Spleen (tissue), 11 donors: ENCODE results near the gene TAX1BP1. TPM values are rescaled to one million over a fixed set of nuclear protein-coding genes. Genes with fewer than 3 reads are reported as not detected.
A peak's percentile ranks its signal among the peaks of the same experiment; 100 is the strongest.

Source experiments
- DNase-seq: peaks from one replicate; pipeline ENCODE4 v3.0.0-alpha.2; 2020
- H3K27ac ChIP-seq, 8 donors: fragments of 200-600 bp; sonication (generic) in 7 of 8; 1 replicate in 4 of 8; 2 replicates in 4 of 8; pipeline versions ENCODE4 v1.5.0 to v1.8.0; 2016 to 2021; ENCODE audit warnings: inconsistent platforms in 4 of 8, mild to moderate bottlenecking in 4 of 8, moderate library complexity in 1 of 8
- H3K27me3 ChIP-seq, 7 donors: fragments of 200-600 bp; sonication (generic) in 6 of 7; replicated peaks in 1 of 7; 1 replicate in 4 of 7; 2 replicates in 3 of 7; pipeline versions ENCODE4 v1.5.0 to v1.8.0; 2016 to 2021; ENCODE audit warnings: inconsistent platforms in 3 of 7, mild to moderate bottlenecking in 1 of 7
- H3K36me3 ChIP-seq, 6 donors: fragments of 200-600 bp; sonication (generic) in 5 of 6; 1 replicate in 4 of 6; 2 replicates in 2 of 6; pipeline versions ENCODE4 v1.5.0 to v1.8.0; 2016 to 2021; ENCODE audit warnings: inconsistent platforms in 2 of 6
- H3K4me1 ChIP-seq, 6 donors: fragments of 200-600 bp; sonication (generic) in 5 of 6; 1 replicate in 3 of 6; 2 replicates in 3 of 6; pipeline versions ENCODE4 v1.5.0 to v1.8.0; 2016 to 2021; ENCODE audit warnings: inconsistent platforms in 3 of 6
- H3K4me3 ChIP-seq, 8 donors: fragments of 200-600 bp; sonication (generic) in 7 of 8; 1 replicate in 4 of 8; 2 replicates in 4 of 8; pipeline versions ENCODE4 v1.5.0 to v1.8.0; 2016 to 2021; ENCODE audit warnings: inconsistent platforms in 4 of 8, mild to moderate bottlenecking in 4 of 8, moderate library complexity in 2 of 8
- H3K9me3 ChIP-seq, 8 donors: fragments of 200-600 bp; sonication (generic) in 7 of 8; 1 replicate in 4 of 8; 2 replicates in 4 of 8; pipeline versions ENCODE4 v1.5.0 to v1.8.0; 2016 to 2021; ENCODE audit warnings: inconsistent platforms in 4 of 8
- CTCF ChIP-seq, 11 experiments: fragments of 200-600 bp in 7 of 11; fragments of 450-650 bp in 4 of 11; sonication (generic) in 4 of 11; IDR thresholded peaks in 8 of 11; conservative IDR thresholded peaks in 3 of 11; 1 replicate in 7 of 11; 2 replicates in 4 of 11; pipeline versions ENCODE4 v1.4.0 to v1.8.0; 2016 to 2021; ENCODE audit warnings: antibody characterized with exemption in 11 of 11, inconsistent platforms in 4 of 11, mild to moderate bottlenecking in 1 of 11
- POLR2A ChIP-seq, 3 donors: fragments of 450-650 bp; IDR thresholded peaks; one replicate each; pipeline ENCODE4 v1.5.1; 2017; ENCODE audit warnings: antibody characterized with exemption in 3 of 3, mild to moderate bottlenecking in 1 of 3
- POLR2AphosphoS5 ChIP-seq, 3 donors: sonication (generic); formaldehyde crosslinking; IDR thresholded peaks; one replicate each; pipeline ENCODE4 v1.5.1; 2017; ENCODE audit warnings: antibody characterized with exemption in 3 of 3
- WGBS, 5 donors: extraction: QIAGEN DNeasy Blood & Tissue Kit in 3 of 5; methylation state at CpG; one replicate each; pipeline versions ENCODE4 v1.1.5 to v1.1.7; 2013 to 2018; 5-methylcytosine and 5-hydroxymethylcytosine counted together
- intact Hi-C: fragments of 100-400 bp; cut with DNase I; formaldehyde crosslinking; loops from one replicate; pipeline ENCODE4 v1.15.0; 2023; ENCODE audit warnings: low total_unique reads
- polyA plus RNA-seq, 3 donors: library from polyadenylated mRNA; stranded (reverse); fragments of 200-250 nt; gene quantifications; one replicate each; pipeline ENCODE4 v1.2.1, GENCODE V29; 2013
- total RNA-seq, 7 donors: library from RNA; depleted of rRNA in 3 of 7; stranded (reverse); fragments of >200 nt in 3 of 7; fragmentation: NEBNext Ultra II Directional in 4 of 7; extraction: Animal tissue kit (Norgen Biotek cat#: 25700) in 4 of 7; gene quantifications; one replicate each; pipeline versions ENCODE4 v1.1.0 to v1.2.1, GENCODE V29; 2016 to 2021
- donor health status: healthy with polysubstance abuse.
- donor health status: DM: no; HTN: no; CAD: no; lungs with moderate emphysema.
- donor health status: DM: no; HTN: no; CAD: no.
- donor health status: Bipolar disorder and iron deficiency.
- donor health status: healthy.
- donor health status: DM: no; HTN: no; CAD: no.
- donor health status: DM: yes; HTN: yes; CAD: no.

Gene TAX1BP1
- total and polyA plus RNA-seq, 10 donors, result 28.6 to 146 (median 99.3) TPM

GRCh38 chr7:27781188-27781587 lies 41.2 kb downstream of the TAX1BP1 start:
- Histone ChIP-seq H3K4me3 (no peak overlapping the region), H3K4me1 (peaks cover 0 to 9% (median 3%) of the 10 kb centered on the region in 6 donors), H3K9me3 (no peaks in the 10 kb centered on the region), H3K27ac (no peak overlapping the region), H3K27me3 (no peaks in the 10 kb centered on the region), H3K36me3 (peaks cover 0 to 41% (median 14%) of the 10 kb centered on the region in 6 donors)
- no peak for TF ChIP-seq POLR2AphosphoS5 (IDR thresholded peaks at IDR 0.05)
- TF ChIP-seq CTCF (IDR thresholded peaks at IDR 0.05 in 8 of 11, conservative IDR thresholded peaks at IDR 0.05 in 3 of 11), result no peak
- no peak for DNase-seq
- intact Hi-C loops, result loop anchor here (10.0 kb wide), 1 partner anchor 586 kb away; no protein-coding TSS in a partner anchor
- WGBS, 5 donors, result 79 to 93% (median 87%) methylated on average over 2 of the region's 2 CpGs

- no peak overlapping the region for H3K4me3 ChIP-seq
- peaks cover 0 to 9% (median 3%) of the 10 kb centered on the region in 6 donors for H3K4me1 ChIP-seq
- no peaks in the 10 kb centered on the region for H3K9me3 ChIP-seq
- WGBS, 5 donors, result 70 to 85% (median 82%) methylated on average over 2 of the region's 2 CpGs
- peaks cover 0 to 56% (median 28%) of the 10 kb centered on the region in 6 donors for H3K36me3 ChIP-seq
- no peak for TF ChIP-seq CTCF (IDR thresholded peaks at IDR 0.05 in 8 of 11, conservative IDR thresholded peaks at IDR 0.05 in 3 of 11)
- no peak for TF ChIP-seq POLR2AphosphoS5 (IDR thresholded peaks at IDR 0.05)
- no peak for TF ChIP-seq POLR2A (IDR thresholded peaks at IDR 0.05)
- intact Hi-C loops, result loop anchor here (10.0 kb wide), 1 partner anchor 588 kb away; no protein-coding TSS in a partner anchor
- no peak overlapping the region for H3K27ac ChIP-seq
- no peaks in the 10 kb centered on the region for H3K27me3 ChIP-seq
- DNase-seq, result no peak
Measured at GRCh38 chr7:27782849-27783248, 42.9 kb downstream of the TAX1BP1 start.

GRCh38 chr7:27784399-27785053 lies 44.6 kb downstream of the TAX1BP1 start:
- peaks cover 0 to 58% (median 39%) of the 10 kb centered on the region in 6 donors for H3K36me3 ChIP-seq
- DNase-seq, result no peak
- H3K4me3 ChIP-seq, result no peak overlapping the region
- TF ChIP-seq POLR2A (IDR thresholded peaks at IDR 0.05) (no peak), CTCF (IDR thresholded peaks at IDR 0.05 in 8 of 11, conservative IDR thresholded peaks at IDR 0.05 in 3 of 11) (peak in 10 of 11 experiments; percentile 23 to 62 (median 51)), POLR2AphosphoS5 (IDR thresholded peaks at IDR 0.05) (no peak)
- WGBS, 5 donors, result 50 to 60% (median 54%) methylated on average over 6 of the region's 6 CpGs
- intact Hi-C loops, result loop anchor here (10.0 kb wide), 1 partner anchor 590 kb away; no protein-coding TSS in a partner anchor
- no peaks in the 10 kb centered on the region for H3K9me3 ChIP-seq
- H3K4me1 ChIP-seq, result peaks cover 0 to 9% (median 3%) of the 10 kb centered on the region in 6 donors
- H3K27ac ChIP-seq, result no peak overlapping the region
- no peaks in the 10 kb centered on the region for H3K27me3 ChIP-seq

GRCh38 chr7:27788437-27788836 lies 48.5 kb downstream of the TAX1BP1 start:
- no peaks in the 10 kb centered on the region for H3K27me3 ChIP-seq
- TF ChIP-seq POLR2A (IDR thresholded peaks at IDR 0.05), result no peak
- no peak for TF ChIP-seq POLR2AphosphoS5 (IDR thresholded peaks at IDR 0.05)
- no peak for TF ChIP-seq CTCF (IDR thresholded peaks at IDR 0.05 in 8 of 11, conservative IDR thresholded peaks at IDR 0.05 in 3 of 11)
- H3K4me3 ChIP-seq, result no peak overlapping the region
- H3K36me3 ChIP-seq, result peaks cover 0 to 85% (median 52%) of the 10 kb centered on the region in 6 donors
- H3K27ac ChIP-seq, result no peak overlapping the region
- no peaks in the 10 kb centered on the region for H3K9me3 ChIP-seq
- H3K4me1 ChIP-seq, result peaks cover 0 to 9% (median 0%) of the 10 kb centered on the region in 6 donors
- no peak for DNase-seq
- intact Hi-C loops, result loop anchor here (10.0 kb wide), 1 partner anchor 594 kb away; no protein-coding TSS in a partner anchor
